Measurements from ENCODE around the gene ARHGAP6.
"Not testable (repeated sequence)": the region's sequence is repeated elsewhere in the genome, so short reads cannot be mapped to it uniquely, and the experiment has no call there.

ARHGAP6 gene

GRCh38 chrX:11135564-11136185, 530.0 kb downstream of the ARHGAP6 start:
- DNase-seq, result no peak

GRCh38 chrX:11131146-11131545, 534.6 kb downstream of the ARHGAP6 start:
- no peak for DNase-seq

- no peak for DNase-seq
Measured at GRCh38 chrX:11130136-11130535, 535.6 kb downstream of the ARHGAP6 start.

- DNase-seq, result no peak
Measured at GRCh38 chrX:11129534-11130105, 536.1 kb downstream of the ARHGAP6 start.

- no peak for DNase-seq
Measured at GRCh38 chrX:11125060-11125459, 540.7 kb downstream of the ARHGAP6 start.

DNA sequence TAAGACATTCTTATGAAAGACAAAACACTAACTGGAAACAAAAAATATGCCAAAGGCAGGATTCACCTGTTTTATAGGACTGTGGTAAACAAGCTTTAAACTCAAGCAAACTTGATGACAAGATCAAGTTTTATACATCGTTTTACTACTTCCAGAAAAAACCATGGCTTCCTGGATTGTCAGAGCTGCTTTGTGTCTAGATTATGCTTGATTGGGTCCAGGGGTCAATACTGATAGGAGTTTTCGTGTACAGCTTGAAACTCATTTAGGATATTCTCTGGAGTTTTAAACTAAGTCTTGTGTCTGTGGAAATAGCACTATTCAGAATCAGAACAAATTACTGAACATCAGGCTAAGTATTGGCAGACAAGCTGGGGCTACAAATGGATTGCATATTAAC, 541.6 kb downstream of the ARHGAP6 start:
- no peak for DNase-seq

DNA sequence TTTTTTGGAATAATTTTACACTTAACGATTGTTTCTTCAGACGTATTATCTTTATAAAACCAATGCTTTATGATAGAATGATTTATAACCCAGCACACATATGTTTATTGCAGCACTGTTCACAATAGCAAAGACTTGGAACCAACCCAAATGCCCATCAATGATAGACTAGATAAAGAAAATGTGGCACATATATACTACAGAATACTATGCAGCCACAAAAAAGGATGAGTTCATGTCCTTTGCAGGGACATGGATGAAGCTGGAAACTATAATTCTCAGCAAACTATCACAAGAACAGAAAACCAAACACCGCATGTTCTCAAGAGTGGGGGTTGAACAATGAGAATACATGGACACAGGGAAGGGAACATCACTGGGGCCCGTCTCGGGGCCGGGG, 542.6 kb downstream of the ARHGAP6 start:
- not testable (repeated sequence) for DNase-seq

DNA sequence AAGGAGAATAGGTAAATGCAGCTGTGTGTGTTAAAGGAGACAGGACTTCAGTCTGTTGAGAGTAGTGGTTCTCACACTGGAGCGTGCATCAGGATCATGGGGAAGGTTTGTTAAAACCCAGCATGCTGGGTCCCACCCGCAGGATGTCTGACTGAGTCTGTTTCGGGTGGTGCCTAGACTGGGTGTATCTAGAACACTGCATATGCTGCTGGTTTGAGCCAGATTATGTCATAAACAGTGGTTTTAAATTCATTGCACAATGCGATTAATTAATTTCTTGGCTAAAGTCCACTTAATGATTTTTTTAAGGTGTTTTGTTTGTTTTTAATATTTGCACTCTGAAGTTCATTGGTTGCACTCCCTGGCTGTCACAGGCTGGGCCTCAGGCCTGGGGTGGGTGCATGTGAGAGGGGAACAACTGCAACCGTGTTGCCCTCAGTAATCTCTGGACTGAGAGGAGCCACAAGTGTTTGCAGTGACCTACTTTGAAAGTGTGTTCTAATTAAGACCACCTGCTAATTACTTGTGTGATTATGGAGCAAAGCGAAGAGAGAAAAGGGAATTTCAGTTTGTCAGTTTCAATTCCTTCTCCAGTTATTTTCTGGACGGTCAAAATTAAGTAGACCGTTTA, 546.3 kb downstream of the ARHGAP6 start:
- no peak for DNase-seq

- DNase-seq, result no peak
Measured at GRCh38 chrX:11117745-11118144, 548.0 kb downstream of the ARHGAP6 start.

DNA sequence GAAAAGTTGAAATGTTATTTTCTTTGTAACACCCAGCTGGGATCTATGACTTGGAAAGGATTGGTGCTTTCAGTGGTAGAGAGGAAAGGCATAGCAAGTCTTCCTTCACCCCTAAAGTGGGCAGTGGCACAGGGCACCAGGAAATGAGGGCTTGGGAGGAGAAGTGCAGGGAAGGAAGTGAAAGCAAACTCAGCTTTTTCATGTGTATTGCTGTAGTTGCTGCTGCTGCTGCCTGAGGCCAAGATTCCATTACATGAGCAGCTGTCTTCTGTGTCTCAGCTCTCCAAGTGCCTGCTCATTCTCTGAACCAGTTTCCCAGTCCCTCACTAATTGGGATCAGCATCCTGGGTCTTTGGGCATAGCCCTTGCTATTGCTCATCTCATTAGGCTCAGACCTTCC, 552.0 kb downstream of the ARHGAP6 start:
- DNase-seq, result no peak

- no peak for DNase-seq
Measured at GRCh38 chrX:11111947-11112346, 553.8 kb downstream of the ARHGAP6 start.

DNA sequence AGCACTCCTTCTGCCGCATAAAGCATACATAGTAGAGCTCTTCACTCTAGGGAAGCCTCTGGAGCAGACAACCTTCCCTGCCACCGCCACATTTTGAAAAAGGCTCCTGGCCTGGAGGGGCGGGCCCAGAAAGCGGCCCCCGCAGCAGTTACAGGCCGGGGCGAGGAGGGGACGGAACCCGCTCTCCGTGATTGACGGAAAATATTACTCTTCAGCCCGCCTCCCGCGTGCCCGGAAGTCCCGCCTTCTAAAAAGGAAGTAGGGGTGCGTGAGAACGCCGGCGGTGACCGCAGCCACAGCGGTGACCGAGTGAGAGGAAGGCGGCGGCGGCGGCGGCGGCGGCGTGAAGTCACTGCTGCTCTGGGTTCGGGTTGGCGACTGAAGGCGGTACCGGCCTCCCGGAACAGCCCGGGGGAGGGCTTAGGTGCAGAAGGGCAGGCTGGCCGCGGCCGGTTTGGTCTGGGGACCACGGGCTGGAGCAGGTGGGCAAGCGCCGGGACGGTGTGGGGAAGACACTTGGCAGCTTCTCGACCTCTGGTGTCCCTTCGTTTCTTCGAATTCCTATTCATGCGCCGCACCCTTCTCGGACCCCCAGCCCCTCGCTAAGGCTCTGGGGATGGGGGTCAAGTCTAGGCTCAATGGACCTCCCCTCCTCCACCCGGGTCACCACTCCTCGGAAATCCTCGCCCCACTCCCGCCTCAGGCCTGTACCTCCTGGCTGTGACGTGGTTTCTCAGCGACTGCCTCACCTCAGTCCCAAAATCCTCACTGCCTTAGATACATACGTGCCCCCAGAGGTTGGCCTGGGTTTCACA, 554.5 kb downstream of the ARHGAP6 start, which contains the start of gene HCCS:
TSS of gene HCCS (plus strand) at position 296 of the 815 bp plus-strand sequence. CDS start 729 bp downstream, outside the sequence.
- peak; percentile 61 for DNase-seq

- no peak for DNase-seq
Measured at GRCh38 chrX:11109968-11110367, 555.8 kb downstream of the ARHGAP6 start.

- DNase-seq, result no peak
Measured at GRCh38 chrX:11108253-11108941, 557.3 kb downstream of the ARHGAP6 start.

DNA sequence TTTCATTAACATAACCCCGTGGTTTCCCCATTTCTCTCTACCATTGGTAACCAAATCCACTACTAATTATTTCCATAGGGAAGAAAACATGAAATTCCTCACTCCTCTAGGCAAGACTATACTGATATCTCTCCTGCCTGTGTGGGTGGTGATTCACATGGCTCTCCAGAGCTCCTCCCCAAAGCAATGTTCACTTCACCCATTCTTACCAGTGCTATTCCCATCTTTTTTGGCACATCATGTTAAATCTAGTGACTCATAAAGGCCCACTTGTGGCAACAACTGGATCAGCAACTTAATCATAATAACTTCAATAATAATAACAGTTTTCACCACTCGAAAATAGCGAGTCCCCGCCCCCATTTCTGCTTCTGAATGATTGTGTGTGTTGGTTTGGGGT, 560.6 kb downstream of the ARHGAP6 start:
- no peak for DNase-seq

- no peak for DNase-seq
Measured at GRCh38 chrX:11103751-11104150, 562.0 kb downstream of the ARHGAP6 start.

- no peak for DNase-seq
Measured at GRCh38 chrX:11103006-11103405, 562.7 kb downstream of the ARHGAP6 start.

GRCh38 chrX:11100281-11101035, 565.3 kb downstream of the ARHGAP6 start:
- peak; percentile 20 for DNase-seq

DNA sequence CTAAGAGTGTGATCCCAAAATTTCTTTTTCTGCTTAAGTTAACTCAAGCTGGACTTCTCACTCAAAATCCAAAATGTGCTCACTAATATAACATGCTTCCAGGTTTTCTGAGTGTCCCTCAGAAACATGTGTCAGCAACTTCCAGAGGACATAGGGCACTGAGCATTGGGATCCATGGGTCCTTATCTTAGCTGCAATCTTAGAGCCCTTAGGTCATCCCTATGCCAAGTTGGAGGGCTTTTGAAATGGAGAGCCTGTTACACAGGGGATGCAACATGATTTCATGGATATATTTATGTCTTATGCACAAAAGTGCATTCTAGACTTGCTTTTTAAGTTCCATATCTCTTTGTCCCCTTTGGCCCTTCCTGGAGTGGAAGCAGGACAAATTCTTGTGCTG, 566.3 kb downstream of the ARHGAP6 start:
- no peak for DNase-seq

GRCh38 chrX:11097933-11098332, 567.8 kb downstream of the ARHGAP6 start:
- DNase-seq, result no peak

- no peak for DNase-seq
Measured at GRCh38 chrX:11089802-11090201, 575.9 kb downstream of the ARHGAP6 start.
